ENCODE results near the gene SNORC. TPM values are rescaled to one million over a fixed set of nuclear protein-coding genes. Genes with fewer than 3 reads are reported as not detected.

The SNORC gene
- total and polyA plus RNA-seq, 2 of the 13 experiments (the other 11 are each of a cell fraction or from before 2014, with no cell fraction given) = 59.1 to 86.1 TPM

- TF ChIP-seq KDM1A (CRISPR knock-in tag; IDR thresholded peaks at IDR 0.05) (peak; percentile 59; the same call in 1 of the 2 replicates), PTBP1 (IDR thresholded peaks at IDR 0.05; ENCODE audit: low read depth, low read length, poor library complexity, severe bottlenecking) (no peak), ZNF234 (CRISPR knock-in tag; conservative IDR thresholded peaks at IDR 0.05) (no peak), KIAA2018 (CRISPR knock-in tag; IDR thresholded peaks at IDR 0.05; ENCODE audit: borderline replicate concordance) (no peak), ARNT (IDR thresholded peaks at IDR 0.05) (no peak), PHF20 (CRISPR knock-in tag; IDR thresholded peaks at IDR 0.05) (no peak), ELF1 (CRISPR knock-in tag; IDR thresholded peaks at IDR 0.05) (no peak; the same call in 1 of the 2 replicates), PRDM4 (CRISPR knock-in tag; IDR thresholded peaks at IDR 0.05; ENCODE audit: borderline replicate concordance) (no peak), TOE1 (CRISPR knock-in tag; IDR thresholded peaks at IDR 0.05) (peak; percentile 74; the same call in 1 of the 2 replicates), ZNF775 (CRISPR knock-in tag; IDR thresholded peaks at IDR 0.05; ENCODE audit: borderline replicate concordance) (no peak), HNRNPUL1 (IDR thresholded peaks at IDR 0.05; ENCODE audit: low read depth, low read length) (peak; percentile 88; the same call in 1 of the 2 replicates)
- TF ChIP-seq, protein P1, sequence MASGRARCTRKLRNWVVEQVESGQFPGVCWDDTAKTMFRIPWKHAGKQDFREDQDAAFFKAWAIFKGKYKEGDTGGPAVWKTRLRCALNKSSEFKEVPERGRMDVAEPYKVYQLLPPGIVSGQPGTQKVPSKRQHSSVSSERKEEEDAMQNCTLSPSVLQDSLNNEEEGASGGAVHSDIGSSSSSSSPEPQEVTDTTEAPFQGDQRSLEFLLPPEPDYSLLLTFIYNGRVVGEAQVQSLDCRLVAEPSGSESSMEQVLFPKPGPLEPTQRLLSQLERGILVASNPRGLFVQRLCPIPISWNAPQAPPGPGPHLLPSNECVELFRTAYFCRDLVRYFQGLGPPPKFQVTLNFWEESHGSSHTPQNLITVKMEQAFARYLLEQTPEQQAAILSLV (CRISPR knock-in tag; IDR thresholded peaks at IDR 0.05; ENCODE audit: borderline replicate concordance) = no peak
- TF ChIP-seq, protein P2, sequence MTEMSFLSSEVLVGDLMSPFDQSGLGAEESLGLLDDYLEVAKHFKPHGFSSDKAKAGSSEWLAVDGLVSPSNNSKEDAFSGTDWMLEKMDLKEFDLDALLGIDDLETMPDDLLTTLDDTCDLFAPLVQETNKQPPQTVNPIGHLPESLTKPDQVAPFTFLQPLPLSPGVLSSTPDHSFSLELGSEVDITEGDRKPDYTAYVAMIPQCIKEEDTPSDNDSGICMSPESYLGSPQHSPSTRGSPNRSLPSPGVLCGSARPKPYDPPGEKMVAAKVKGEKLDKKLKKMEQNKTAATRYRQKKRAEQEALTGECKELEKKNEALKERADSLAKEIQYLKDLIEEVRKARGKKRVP (CRISPR knock-in tag; IDR thresholded peaks at IDR 0.05) = peak; percentile 68 to 100; a peak in 2 of 4 replicates
These were observed 12.9 kb upstream of the SNORC start (continued) for GRCh38 chr2:232857158-232857563.
